ENCODE measurements around the gene LNPEP. TPM values are rescaled to one million over a fixed set of nuclear protein-coding genes. Genes with fewer than 3 reads are reported as not detected.

Gene LNPEP
- total and polyA plus RNA-seq, 10 of the 15 experiments (the other 5 are each of a cell fraction or from before 2014, with no cell fraction given), result 5.6 to 54.9 (median 25.0) TPM

DNA sequence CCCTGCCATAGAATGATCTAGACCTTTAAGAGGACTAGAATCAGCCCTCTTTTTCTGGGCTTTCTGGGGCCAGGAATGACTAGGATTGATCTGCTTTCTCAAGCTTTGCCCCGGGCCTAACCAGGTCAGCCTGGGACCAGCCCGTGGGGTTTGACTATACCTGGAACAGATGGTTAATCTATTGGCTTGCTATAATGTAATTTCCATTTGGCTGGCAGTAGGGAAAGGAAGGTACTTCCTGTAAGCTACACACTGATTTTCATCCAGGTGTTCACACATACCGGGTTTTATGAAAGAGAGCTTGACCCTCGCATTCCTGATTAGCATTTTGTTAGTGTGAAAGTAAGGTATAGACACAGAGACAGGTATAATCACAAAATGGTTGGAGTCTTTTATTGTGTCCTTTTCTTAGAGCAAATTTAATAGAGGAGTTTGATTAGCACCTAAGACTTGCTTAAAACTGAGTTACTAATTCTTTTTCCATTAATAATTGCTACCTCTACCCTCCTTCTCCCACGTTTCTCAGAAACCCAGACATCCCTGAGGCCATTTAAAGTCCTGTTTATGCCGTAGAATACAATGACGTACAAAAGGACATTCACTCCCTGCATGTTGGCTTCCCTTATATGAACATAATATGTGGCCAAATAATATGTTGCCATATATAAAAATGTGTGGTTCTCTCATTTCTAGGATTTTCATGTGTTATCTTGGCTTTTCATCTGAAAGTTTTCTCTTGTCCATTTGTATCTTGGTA is 17.3 kb downstream of the LNPEP start:
- Histone ChIP-seq H3K79me2 (ENCODE audit: control insufficient read depth, insufficient read depth, low read length) (peaks cover 88% of the 10 kb centered on the region), H3K9ac (ENCODE audit: control insufficient read depth, insufficient read depth, low read length) (no peak overlapping the region), H3K36me3 (ENCODE audit: control insufficient read depth in 2 of 2, insufficient read depth in 2 of 2, low read length in 1 of 2) (peaks cover 1 to 3% of the 10 kb centered on the region in 2 experiments), H3K4me2 (ENCODE audit: control insufficient read depth, insufficient read depth) (no peak overlapping the region), H3K27ac (ENCODE audit: control insufficient read depth, insufficient read depth) (no peak overlapping the region), H2AFZ (ENCODE audit: control insufficient read depth, low read depth, low read length) (no peak overlapping the region), H3K4me1 (ENCODE audit: control insufficient read depth, insufficient read depth, low read length) (peaks cover 26% of the 10 kb centered on the region), H3K27me3 (replicated peaks in 1 of 2; ENCODE audit: control insufficient read depth in 2 of 2, insufficient read depth in 2 of 2, low read length in 1 of 2) (no peaks in the 10 kb centered on the region), H3K4me3 (no peak overlapping the region), H3K9me3 (replicated peaks; ENCODE audit: control insufficient read depth, insufficient read depth, low read length) (peaks cover 11% of the 10 kb centered on the region), H4K20me1 (ENCODE audit: control insufficient read depth, insufficient read depth) (peaks cover 2% of the 10 kb centered on the region; the same call in 1 of the 2 replicates)
- 74% methylated on average over 7 of the region's 7 CpGs for WGBS (ENCODE audit: insufficient coverage, insufficient replicate concordance, low lambda C conversion rate, missing lambda C conversion rate)
- ChIA-PET CTCF (interaction anchor here (1.0 to 2.6 kb wide), 3 partner anchors 9 to 189 kb away, joined by 3 to 7 read pairs (median 3); partner anchors contain the start of gene LIX1), POLR2A (no interaction called here), SMC1A (ENCODE audit: uncharacterized antibody, unreplicated experiment) (interaction anchor here (1.1 kb wide), 1 partner anchor 8 kb away, joined by 3 read pairs; no protein-coding TSS in a partner anchor), RAD21 (ENCODE audit: unreplicated experiment) (interaction anchor here (1.2 to 1.5 kb wide), 2 partner anchors 13 to 84 kb away, joined by 3 read pairs; no protein-coding TSS in a partner anchor)
- intact Hi-C loops (cut with micrococcal nuclease; ENCODE audit: unreplicated experiment), result no loop called here
- no peak for ATAC-seq
- FAIRE-seq, result no peak
- in situ Hi-C loops (cut with MboI), result no loop called here
- TF ChIP-seq FOS (IDR thresholded peaks at IDR 0.05; ENCODE audit: borderline replicate concordance, extremely low read depth, insufficient read length) (no peak), MYB (IDR thresholded peaks at IDR 0.05; ENCODE audit: borderline replicate concordance, low read depth, low read length) (no peak), SPI1 (IDR thresholded peaks at IDR 0.05; ENCODE audit: borderline replicate concordance, insufficient read depth, low read depth, low read length) (no peak), GATAD2B (conservative IDR thresholded peaks at IDR 0.05; ENCODE audit: low read depth) (no peak), ZSCAN29 (IDR thresholded peaks at IDR 0.05) (no peak), SIX5 (IDR thresholded peaks at IDR 0.05; ENCODE audit: low read depth, low read length, severe bottlenecking) (no peak), TARDBP (IDR thresholded peaks at IDR 0.05; ENCODE audit: borderline replicate concordance) (no peak), IRF4 (IDR thresholded peaks at IDR 0.05; ENCODE audit: low read depth, low read length) (no peak), YY1 (IDR thresholded peaks at IDR 0.05; ENCODE audit: low read depth, low read length) (no peak), MYC (IDR thresholded peaks at IDR 0.05; ENCODE audit: insufficient read depth, insufficient read length, insufficient replicate concordance, low read length, severe bottlenecking) (no peak), ZNF274 (IDR thresholded peaks at IDR 0.05; ENCODE audit: insufficient read depth, insufficient read length) (no peak), NR2F1 (conservative IDR thresholded peaks at IDR 0.05) (no peak), ZBED1 (IDR thresholded peaks at IDR 0.05; ENCODE audit: borderline replicate concordance) (no peak), MEF2B (IDR thresholded peaks at IDR 0.05; ENCODE audit: partially characterized antibody, poor library complexity, severe bottlenecking) (no peak)
- TF ChIP-seq, protein P1, sequence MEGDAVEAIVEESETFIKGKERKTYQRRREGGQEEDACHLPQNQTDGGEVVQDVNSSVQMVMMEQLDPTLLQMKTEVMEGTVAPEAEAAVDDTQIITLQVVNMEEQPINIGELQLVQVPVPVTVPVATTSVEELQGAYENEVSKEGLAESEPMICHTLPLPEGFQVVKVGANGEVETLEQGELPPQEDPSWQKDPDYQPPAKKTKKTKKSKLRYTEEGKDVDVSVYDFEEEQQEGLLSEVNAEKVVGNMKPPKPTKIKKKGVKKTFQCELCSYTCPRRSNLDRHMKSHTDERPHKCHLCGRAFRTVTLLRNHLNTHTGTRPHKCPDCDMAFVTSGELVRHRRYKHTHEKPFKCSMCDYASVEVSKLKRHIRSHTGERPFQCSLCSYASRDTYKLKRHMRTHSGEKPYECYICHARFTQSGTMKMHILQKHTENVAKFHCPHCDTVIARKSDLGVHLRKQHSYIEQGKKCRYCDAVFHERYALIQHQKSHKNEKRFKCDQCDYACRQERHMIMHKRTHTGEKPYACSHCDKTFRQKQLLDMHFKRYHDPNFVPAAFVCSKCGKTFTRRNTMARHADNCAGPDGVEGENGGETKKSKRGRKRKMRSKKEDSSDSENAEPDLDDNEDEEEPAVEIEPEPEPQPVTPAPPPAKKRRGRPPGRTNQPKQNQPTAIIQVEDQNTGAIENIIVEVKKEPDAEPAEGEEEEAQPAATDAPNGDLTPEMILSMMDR (IDR thresholded peaks at IDR 0.05 in 2 of 3, conservative IDR thresholded peaks at IDR 0.05 in 1 of 3; ENCODE audit: control insufficient read depth in 2 of 3, extremely low read depth in 1 of 3, insufficient read depth in 1 of 3, low read depth in 3 of 3, low read length in 3 of 3), result no peak
- DNase-seq (ENCODE audit: low read depth, low spot score), result no peak
- BruUV-seq (replicated peaks), result no TSS peak

Measured in GM12878 (cell line).